ENCODE data around the gene TAF4.

Gene TAF4

DNA sequence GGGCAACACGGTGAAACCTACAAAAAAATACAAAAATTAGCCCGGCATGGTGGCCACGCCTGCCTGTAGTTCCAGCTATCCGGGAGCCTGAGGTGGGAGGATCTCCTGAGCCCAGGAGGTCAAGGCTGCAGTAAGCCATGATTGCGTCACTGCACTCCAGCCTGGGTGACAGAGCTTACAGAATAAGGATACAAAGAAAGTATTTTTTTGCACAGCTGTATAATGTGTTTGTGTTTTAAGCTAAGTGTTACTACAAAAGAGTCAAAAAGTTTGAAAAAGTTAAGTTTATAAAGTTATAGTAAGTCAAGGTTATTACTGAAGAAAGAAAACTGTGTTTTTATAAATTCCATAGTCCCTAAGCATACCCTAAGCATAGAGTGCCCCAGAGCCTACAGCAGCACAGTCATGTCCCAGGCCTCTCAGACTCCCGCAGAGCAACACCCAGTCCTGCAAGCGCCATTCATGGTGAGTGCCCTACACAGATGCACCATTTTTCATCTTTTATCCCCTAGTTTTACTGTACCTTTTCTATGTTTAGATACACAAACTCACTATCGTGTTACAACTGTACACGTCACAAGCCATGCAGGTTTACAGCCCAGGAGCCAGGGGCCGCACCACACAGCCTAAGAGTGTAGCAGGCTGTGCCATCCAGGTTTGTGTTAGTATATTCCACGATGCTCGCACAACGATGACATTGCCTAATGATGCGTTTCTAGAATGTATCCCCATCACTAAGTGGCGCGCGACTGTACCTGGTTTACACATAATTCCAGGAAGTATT lies 22.4 kb downstream of the TAF4 start:
- Histone ChIP-seq H3K4me2 (ENCODE audit: low read depth, low read length, poor library complexity, severe bottlenecking) (no peak overlapping the region), H3K9ac (ENCODE audit: low read length) (no peak overlapping the region), H3K79me2 (ENCODE audit: insufficient read depth, low read length) (peaks cover 57% of the 10 kb centered on the region), H3K9me2 (replicated peaks; ENCODE audit: insufficient read depth, low read length) (no peaks in the 10 kb centered on the region), H3K4me3 (ENCODE audit: insufficient read depth, low read length, poor library complexity, severe bottlenecking) (no peak overlapping the region), H3K36me3 (ENCODE audit: low read length) (no peaks in the 10 kb centered on the region), H3K9me3 (ENCODE audit: insufficient read depth, low read length) (no peaks in the 10 kb centered on the region), H4K20me1 (ENCODE audit: low read depth, low read length) (0 out of 2 replicates have a peak, but pooled peaks cover 11% of the 10 kb centered on the region), H3K27me3 (ENCODE audit: low read length) (no peaks in the 10 kb centered on the region), H3F3A (ENCODE audit: insufficient read depth) (no peaks in the 10 kb centered on the region), H3K27ac (ENCODE audit: low read depth, low read length) (no peak overlapping the region), H2AFZ (ENCODE audit: low read depth, low read length, severe bottlenecking) (no peak overlapping the region)
- TF ChIP-seq EZH2phosphoT487 (conservative IDR thresholded peaks at IDR 0.05; ENCODE audit: low read length), result no peak
- TF ChIP-seq, protein P1, sequence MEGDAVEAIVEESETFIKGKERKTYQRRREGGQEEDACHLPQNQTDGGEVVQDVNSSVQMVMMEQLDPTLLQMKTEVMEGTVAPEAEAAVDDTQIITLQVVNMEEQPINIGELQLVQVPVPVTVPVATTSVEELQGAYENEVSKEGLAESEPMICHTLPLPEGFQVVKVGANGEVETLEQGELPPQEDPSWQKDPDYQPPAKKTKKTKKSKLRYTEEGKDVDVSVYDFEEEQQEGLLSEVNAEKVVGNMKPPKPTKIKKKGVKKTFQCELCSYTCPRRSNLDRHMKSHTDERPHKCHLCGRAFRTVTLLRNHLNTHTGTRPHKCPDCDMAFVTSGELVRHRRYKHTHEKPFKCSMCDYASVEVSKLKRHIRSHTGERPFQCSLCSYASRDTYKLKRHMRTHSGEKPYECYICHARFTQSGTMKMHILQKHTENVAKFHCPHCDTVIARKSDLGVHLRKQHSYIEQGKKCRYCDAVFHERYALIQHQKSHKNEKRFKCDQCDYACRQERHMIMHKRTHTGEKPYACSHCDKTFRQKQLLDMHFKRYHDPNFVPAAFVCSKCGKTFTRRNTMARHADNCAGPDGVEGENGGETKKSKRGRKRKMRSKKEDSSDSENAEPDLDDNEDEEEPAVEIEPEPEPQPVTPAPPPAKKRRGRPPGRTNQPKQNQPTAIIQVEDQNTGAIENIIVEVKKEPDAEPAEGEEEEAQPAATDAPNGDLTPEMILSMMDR (IDR thresholded peaks at IDR 0.05; ENCODE audit: insufficient read depth, low read length, poor library complexity, severe bottlenecking), result no peak

DNA sequence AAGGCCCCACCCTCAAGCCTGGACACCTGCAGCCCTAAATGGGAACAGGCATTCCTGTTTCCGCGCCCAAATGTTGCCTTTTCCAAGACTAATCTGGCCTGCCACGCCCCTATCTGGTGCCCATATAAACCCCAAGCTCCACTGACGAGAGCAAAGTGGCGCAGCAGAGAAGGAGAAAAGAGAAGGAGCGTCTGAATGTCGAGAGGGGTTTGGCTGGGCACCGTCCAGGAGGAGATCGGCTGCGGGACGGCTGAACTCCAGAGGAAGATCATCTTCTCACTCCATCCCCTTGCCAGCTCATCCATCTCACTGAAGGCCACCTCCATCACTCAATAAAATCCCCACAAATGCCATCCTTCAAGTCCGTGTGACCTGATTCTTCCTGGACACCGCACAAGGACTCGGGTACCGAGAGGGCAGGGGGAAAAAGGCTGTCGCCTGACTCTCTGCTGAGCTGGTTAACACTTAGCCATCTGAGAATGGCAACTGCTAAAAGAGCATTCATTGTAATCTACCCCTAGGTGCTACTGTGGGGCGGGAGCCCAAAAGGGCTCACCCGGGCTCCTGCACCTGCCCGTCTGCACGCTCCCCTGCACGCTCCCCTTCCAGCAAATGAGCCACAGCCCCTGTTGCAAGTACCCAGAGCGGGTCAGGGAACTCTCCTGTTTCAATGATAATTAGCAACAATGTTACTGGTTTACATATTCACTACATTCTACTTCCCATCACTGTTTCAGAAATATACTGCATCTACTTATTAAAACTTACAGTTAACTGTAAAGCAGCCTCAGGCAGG lies 23.5 kb downstream of the TAF4 start:
- Histone ChIP-seq H3K27me3 (ENCODE audit: low read length) (no peaks in the 10 kb centered on the region), H3K9ac (ENCODE audit: low read length) (no peak overlapping the region), H3K79me2 (ENCODE audit: insufficient read depth, low read length) (peaks cover 56% of the 10 kb centered on the region), H3K36me3 (ENCODE audit: low read length) (no peaks in the 10 kb centered on the region), H2AFZ (ENCODE audit: low read depth, low read length, severe bottlenecking) (no peak overlapping the region), H3F3A (ENCODE audit: insufficient read depth) (no peaks in the 10 kb centered on the region), H3K4me3 (ENCODE audit: insufficient read depth, low read length, poor library complexity, severe bottlenecking) (no peak overlapping the region), H3K9me3 (ENCODE audit: insufficient read depth, low read length) (no peaks in the 10 kb centered on the region), H4K20me1 (ENCODE audit: low read depth, low read length) (peaks cover 11% of the 10 kb centered on the region; the same call in 1 of the 2 replicates), H3K27ac (ENCODE audit: low read depth, low read length) (no peak overlapping the region), H3K4me2 (ENCODE audit: low read depth, low read length, poor library complexity, severe bottlenecking) (no peak overlapping the region), H3K9me2 (replicated peaks; ENCODE audit: insufficient read depth, low read length) (no peaks in the 10 kb centered on the region)
- TF ChIP-seq, protein P1 (IDR thresholded peaks at IDR 0.05; ENCODE audit: insufficient read depth, low read length, poor library complexity, severe bottlenecking), result no peak
- no peak for TF ChIP-seq EZH2phosphoT487 (conservative IDR thresholded peaks at IDR 0.05; ENCODE audit: low read length)

- Histone ChIP-seq H3K9me3 (ENCODE audit: insufficient read depth, low read length) (no peaks in the 10 kb centered on the region), H3K4me2 (ENCODE audit: low read depth, low read length, poor library complexity, severe bottlenecking) (no peak overlapping the region), H3K9ac (ENCODE audit: low read length) (no peak overlapping the region), H3K27me3 (ENCODE audit: low read length) (no peaks in the 10 kb centered on the region), H3K79me2 (ENCODE audit: insufficient read depth, low read length) (peaks cover 63% of the 10 kb centered on the region), H4K20me1 (ENCODE audit: low read depth, low read length) (peaks cover 11% of the 10 kb centered on the region; the same call in 1 of the 2 replicates), H3K9me2 (replicated peaks; ENCODE audit: insufficient read depth, low read length) (no peaks in the 10 kb centered on the region), H3F3A (ENCODE audit: insufficient read depth) (no peaks in the 10 kb centered on the region), H2AFZ (ENCODE audit: low read depth, low read length, severe bottlenecking) (no peak overlapping the region), H3K36me3 (ENCODE audit: low read length) (no peaks in the 10 kb centered on the region), H3K27ac (ENCODE audit: low read depth, low read length) (no peak overlapping the region), H3K4me3 (ENCODE audit: insufficient read depth, low read length, poor library complexity, severe bottlenecking) (no peak overlapping the region)
- TF ChIP-seq, protein P1 (IDR thresholded peaks at IDR 0.05; ENCODE audit: insufficient read depth, low read length, poor library complexity, severe bottlenecking), result no peak
- no peak for TF ChIP-seq EZH2phosphoT487 (conservative IDR thresholded peaks at IDR 0.05; ENCODE audit: low read length)
These were observed 24.7 kb downstream of the TAF4 start for GRCh38 chr20:62040933-62041332.
